Panc1 (cell line): ENCODE results near the gene NKD1. TPM values are rescaled to one million over a fixed set of nuclear protein-coding genes. Genes with fewer than 3 reads are reported as not detected.

ENCODE experiments used
- ATAC-seq: fragments of 200-7000 bp; cut with Tn5 transposase; 2 replicates; pipeline ENCODE4 v1.9.1; 2020; ENCODE audit warnings: mild to moderate bottlenecking, moderate library complexity
- BruUV-seq: library from RNA; stranded (reverse); fragments of 400-500 nt; replicated peaks from 2 replicates; lab custom pipeline; 2021; lab: Mats Ljungman, UMichigan
- CTCF ChIA-PET: fragments of 300-600 bp; sonication (Branson Sonifier 250); formaldehyde crosslinking; loops from one replicate; lab custom pipeline; 2022; ENCODE audit warnings: antibody characterized with exemption; lab: Charles Lee
- POLR2A ChIA-PET: fragments of 300-600 bp; sonication (Branson Sonifier 250); formaldehyde crosslinking; loops from one replicate; lab custom pipeline; 2022; ENCODE audit warnings: antibody characterized with exemption; lab: Charles Lee
- DNase-seq: peaks from one replicate; pipeline ENCODE4 v3.0.0-alpha.2; 2010; ENCODE audit warnings: low read depth, low spot score
- H3K27ac ChIP-seq: 2 replicates; pipeline ENCODE4 v1.5.1; 2011; ENCODE audit warnings: mild to moderate bottlenecking, low read length, inconsistent platforms
- H3K27me3 ChIP-seq: fragments of 200-500 bp; sonication (Bioruptor generic); 2 replicates; pipeline ENCODE4 v1.6.0; 2014; ENCODE audit warnings: low read length, inconsistent platforms; ENCODE audit not compliant: control insufficient read depth, insufficient read depth
- H3K36me3 ChIP-seq: fragments of 200-500 bp; sonication (Bioruptor generic); 2 replicates; pipeline ENCODE4 v1.5.1; 2014; ENCODE audit warnings: inconsistent platforms, mild to moderate bottlenecking, low read length, moderate library complexity; ENCODE audit not compliant: control insufficient read depth, insufficient read depth
- H3K4me1 ChIP-seq: 2 replicates; pipeline ENCODE4 v1.5.1; 2011; ENCODE audit warnings: inconsistent platforms, mild to moderate bottlenecking, low read length, moderate library complexity; ENCODE audit not compliant: control insufficient read depth, insufficient read depth
- H3K4me3 ChIP-seq, 2 experiments: 2 replicates each; pipeline ENCODE4 v1.5.1; 2011 to 2012; ENCODE audit warnings: low read depth in 2 of 2, low read length in 2 of 2, mild to moderate bottlenecking in 2 of 2, inconsistent platforms in 1 of 2, moderate library complexity in 1 of 2
- H3K9me3 ChIP-seq: fragments of 200-500 bp; sonication (Bioruptor generic); 2 replicates; pipeline ENCODE4 v1.5.1; 2014; ENCODE audit warnings: low read depth, mild to moderate bottlenecking, inconsistent platforms, low read length, moderate library complexity; ENCODE audit not compliant: control insufficient read depth, insufficient read depth
- POLR2AphosphoS5 ChIP-seq: IDR thresholded peaks from 2 replicates; pipeline ENCODE4 v1.6.1; 2012; ENCODE audit warnings: mild to moderate bottlenecking, low read depth, low read length, moderate library complexity
- SIN3A ChIP-seq: IDR thresholded peaks from 2 replicates; pipeline ENCODE4 v1.6.1; 2012; ENCODE audit warnings: low read depth, mild to moderate bottlenecking, low read length, moderate library complexity, borderline replicate concordance; ENCODE audit not compliant: insufficient read depth
- TCF7L2 ChIP-seq: IDR thresholded peaks from 2 replicates; pipeline ENCODE4 v1.6.1; 2011; ENCODE audit warnings: mild to moderate bottlenecking, low read depth, low read length, inconsistent platforms
- in situ Hi-C: cut with HindIII; loops from 2 replicates; pipeline ENCODE4 v1.10.0; 2016; ENCODE audit warnings: low sequenced_read_pairs, low pct_unique_long_range_greater_than_20kb
- intact Hi-C: fragments of 100-400 bp; cut with micrococcal nuclease; formaldehyde crosslinking; loops from one replicate; pipeline ENCODE4 v1.10.0; 2022; ENCODE audit not compliant: unreplicated experiment
- total RNA-seq: library from RNA; stranded (reverse); gene quantifications from one replicate; pipeline ENCODE4 v1.2.1, GENCODE V29; 2021; ENCODE audit not compliant: unreplicated experiment
- TF ChIP-seq, protein P1 (sequence below), 2 experiments: IDR thresholded peaks; 2 replicates each; pipeline ENCODE4 v1.6.1; 2011 to 2012; ENCODE audit warnings: low read depth in 2 of 2, control low read depth in 1 of 2, low read length in 1 of 2, mild to moderate bottlenecking in 1 of 2, moderate library complexity in 1 of 2; ENCODE audit not compliant: insufficient read depth in 1 of 2
- TF ChIP-seq, protein P2 (sequence below): fragments of 450-650 bp; IDR thresholded peaks from 2 replicates; pipeline ENCODE4 v1.5.1; 2017; ENCODE audit warnings: mild to moderate bottlenecking

The NKD1 gene
- total RNA-seq, 1 experiment from 2014 or later: 0.18 TPM

DNA sequence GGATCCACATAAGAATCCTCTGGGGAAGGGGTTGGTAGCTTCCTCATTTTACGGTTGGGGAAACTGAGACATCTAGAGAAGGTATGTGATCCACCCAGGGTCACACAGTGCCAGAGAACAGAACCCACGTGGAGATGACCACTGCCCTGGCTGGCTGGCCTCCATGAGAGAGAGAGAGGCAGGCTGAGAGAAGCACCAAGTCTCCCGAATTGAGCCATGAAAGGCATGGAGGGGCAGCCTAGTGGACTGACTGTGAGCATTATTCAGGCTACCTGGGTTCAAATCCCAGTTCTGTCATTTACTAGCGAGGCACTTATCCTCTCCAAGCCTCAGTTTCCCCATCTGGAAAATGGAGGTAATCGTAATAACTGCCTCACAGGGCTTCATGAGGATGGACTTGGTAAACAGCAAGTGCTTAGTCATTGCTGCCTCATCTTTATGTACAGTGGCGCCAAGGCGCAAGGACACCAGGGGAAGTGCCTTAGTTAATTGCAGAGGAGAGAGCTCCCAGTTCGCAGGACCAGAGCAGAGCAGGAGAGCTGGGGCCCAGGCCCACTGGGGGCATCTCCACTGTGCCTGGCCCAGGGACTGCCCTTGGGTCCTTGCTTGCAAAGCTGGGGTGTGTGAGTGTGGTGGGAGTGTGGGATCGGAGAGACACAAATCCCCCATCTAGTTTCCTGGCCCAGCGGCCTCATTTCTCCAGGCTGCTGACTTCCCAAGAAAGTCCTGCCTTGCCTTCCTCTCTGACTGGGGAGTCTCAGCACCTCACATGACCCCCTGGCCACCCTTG, 71.7 kb downstream of the NKD1 start:
- Histone ChIP-seq H3K27me3 (no peaks in the 10 kb centered on the region), H3K4me1 (no peaks in the 10 kb centered on the region), H3K4me3 (no peak overlapping the region), H3K9me3 (no peaks in the 10 kb centered on the region), H3K36me3 (no peaks in the 10 kb centered on the region), H3K27ac (no peak overlapping the region)
- BruUV-seq: no TSS peak
- DNase-seq (no peak), ATAC-seq (no peak)
- ChIA-PET POLR2A (no interaction called here), CTCF (no interaction called here)
- intact Hi-C loops (no loop called here), in situ Hi-C loops (no loop called here)
- TF ChIP-seq, protein P1, sequence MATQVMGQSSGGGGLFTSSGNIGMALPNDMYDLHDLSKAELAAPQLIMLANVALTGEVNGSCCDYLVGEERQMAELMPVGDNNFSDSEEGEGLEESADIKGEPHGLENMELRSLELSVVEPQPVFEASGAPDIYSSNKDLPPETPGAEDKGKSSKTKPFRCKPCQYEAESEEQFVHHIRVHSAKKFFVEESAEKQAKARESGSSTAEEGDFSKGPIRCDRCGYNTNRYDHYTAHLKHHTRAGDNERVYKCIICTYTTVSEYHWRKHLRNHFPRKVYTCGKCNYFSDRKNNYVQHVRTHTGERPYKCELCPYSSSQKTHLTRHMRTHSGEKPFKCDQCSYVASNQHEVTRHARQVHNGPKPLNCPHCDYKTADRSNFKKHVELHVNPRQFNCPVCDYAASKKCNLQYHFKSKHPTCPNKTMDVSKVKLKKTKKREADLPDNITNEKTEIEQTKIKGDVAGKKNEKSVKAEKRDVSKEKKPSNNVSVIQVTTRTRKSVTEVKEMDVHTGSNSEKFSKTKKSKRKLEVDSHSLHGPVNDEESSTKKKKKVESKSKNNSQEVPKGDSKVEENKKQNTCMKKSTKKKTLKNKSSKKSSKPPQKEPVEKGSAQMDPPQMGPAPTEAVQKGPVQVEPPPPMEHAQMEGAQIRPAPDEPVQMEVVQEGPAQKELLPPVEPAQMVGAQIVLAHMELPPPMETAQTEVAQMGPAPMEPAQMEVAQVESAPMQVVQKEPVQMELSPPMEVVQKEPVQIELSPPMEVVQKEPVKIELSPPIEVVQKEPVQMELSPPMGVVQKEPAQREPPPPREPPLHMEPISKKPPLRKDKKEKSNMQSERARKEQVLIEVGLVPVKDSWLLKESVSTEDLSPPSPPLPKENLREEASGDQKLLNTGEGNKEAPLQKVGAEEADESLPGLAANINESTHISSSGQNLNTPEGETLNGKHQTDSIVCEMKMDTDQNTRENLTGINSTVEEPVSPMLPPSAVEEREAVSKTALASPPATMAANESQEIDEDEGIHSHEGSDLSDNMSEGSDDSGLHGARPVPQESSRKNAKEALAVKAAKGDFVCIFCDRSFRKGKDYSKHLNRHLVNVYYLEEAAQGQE (IDR thresholded peaks at IDR 0.05; ENCODE audit: insufficient read depth in 1 of 2, low read depth in 2 of 2, low read length in 1 of 2): no peak
- no peak for TF ChIP-seq SIN3A
- TF ChIP-seq POLR2AphosphoS5: no peak
- TF ChIP-seq TCF7L2: no peak
- TF ChIP-seq, protein P2, sequence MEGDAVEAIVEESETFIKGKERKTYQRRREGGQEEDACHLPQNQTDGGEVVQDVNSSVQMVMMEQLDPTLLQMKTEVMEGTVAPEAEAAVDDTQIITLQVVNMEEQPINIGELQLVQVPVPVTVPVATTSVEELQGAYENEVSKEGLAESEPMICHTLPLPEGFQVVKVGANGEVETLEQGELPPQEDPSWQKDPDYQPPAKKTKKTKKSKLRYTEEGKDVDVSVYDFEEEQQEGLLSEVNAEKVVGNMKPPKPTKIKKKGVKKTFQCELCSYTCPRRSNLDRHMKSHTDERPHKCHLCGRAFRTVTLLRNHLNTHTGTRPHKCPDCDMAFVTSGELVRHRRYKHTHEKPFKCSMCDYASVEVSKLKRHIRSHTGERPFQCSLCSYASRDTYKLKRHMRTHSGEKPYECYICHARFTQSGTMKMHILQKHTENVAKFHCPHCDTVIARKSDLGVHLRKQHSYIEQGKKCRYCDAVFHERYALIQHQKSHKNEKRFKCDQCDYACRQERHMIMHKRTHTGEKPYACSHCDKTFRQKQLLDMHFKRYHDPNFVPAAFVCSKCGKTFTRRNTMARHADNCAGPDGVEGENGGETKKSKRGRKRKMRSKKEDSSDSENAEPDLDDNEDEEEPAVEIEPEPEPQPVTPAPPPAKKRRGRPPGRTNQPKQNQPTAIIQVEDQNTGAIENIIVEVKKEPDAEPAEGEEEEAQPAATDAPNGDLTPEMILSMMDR: no peak

DNA sequence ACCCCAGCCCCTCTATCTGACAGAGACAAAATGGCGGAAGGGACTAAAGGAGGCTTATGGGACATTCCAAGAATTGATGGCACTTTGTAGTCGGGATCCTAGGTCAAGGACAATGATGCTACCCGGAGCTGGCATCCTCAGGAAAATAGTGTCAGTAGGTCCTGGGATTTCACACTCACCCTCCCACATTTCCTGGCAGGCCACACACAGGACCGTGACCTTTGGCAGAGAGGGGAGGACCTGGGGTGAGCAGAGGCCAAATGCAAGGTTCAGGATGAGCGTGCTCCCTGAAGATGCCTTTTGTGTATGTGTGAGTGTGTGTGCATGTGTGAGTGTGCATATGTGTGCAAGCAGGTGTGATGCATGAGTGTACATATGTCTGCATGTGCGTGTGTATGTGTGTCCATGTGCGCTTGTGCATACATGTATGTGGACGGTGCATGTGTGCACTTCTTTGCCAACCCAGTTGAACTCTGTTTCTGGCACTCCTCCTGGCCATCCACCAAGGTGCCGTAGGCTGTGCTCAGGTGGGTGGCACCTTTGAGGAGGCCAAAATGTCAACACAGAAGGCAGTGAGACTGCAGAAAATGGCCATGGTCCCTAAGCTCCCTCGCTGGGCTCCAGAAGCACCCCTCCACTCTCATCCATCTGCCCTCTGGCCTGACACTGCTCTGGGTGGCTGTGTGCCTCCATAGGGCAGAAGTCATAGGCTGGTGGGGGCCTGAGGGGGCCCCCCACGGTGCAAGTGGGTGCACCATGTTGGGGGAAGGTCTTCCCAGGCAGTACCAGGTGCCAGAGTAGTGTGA, 72.7 kb downstream of the NKD1 start:
- DNase-seq (no peak), ATAC-seq (no peak)
- intact Hi-C loops: no loop called here
- no peak overlapping the region for H3K27ac ChIP-seq
- H3K36me3 ChIP-seq: no peaks in the 10 kb centered on the region
- no TSS peak for BruUV-seq
- no peaks in the 10 kb centered on the region for H3K4me1 ChIP-seq
- no peak overlapping the region for H3K4me3 ChIP-seq
- no peaks in the 10 kb centered on the region for H3K9me3 ChIP-seq
- ChIA-PET POLR2A (no interaction called here), CTCF (no interaction called here)
- in situ Hi-C loops: no loop called here
- TF ChIP-seq, protein P1 (IDR thresholded peaks at IDR 0.05; ENCODE audit: insufficient read depth in 1 of 2, low read depth in 2 of 2, low read length in 1 of 2): no peak
- TF ChIP-seq POLR2AphosphoS5 (no peak), TCF7L2 (no peak), SIN3A (no peak)
- TF ChIP-seq, protein P2: no peak
- no peaks in the 10 kb centered on the region for H3K27me3 ChIP-seq
